SJCRH30 (cell line): ENCODE data around the gene PIM3. TPM values are rescaled to one million over a fixed set of nuclear protein-coding genes. Genes with fewer than 3 reads are reported as not detected.

Experiments used
- DNase-seq, 2 experiments: peaks; one replicate each; pipeline ENCODE4 v3.0.0-alpha.2; 2015 to 2020
- H3K27ac ChIP-seq: fragments of 250-450 bp; sonication (Bioruptor Pico); 2 replicates; pipeline ENCODE4 v1.5.1; 2020; ENCODE audit warnings: mild to moderate bottlenecking, moderate library complexity
- H3K27me3 ChIP-seq: fragments of 250-450 bp; sonication (Bioruptor Pico); 2 replicates; pipeline ENCODE4 v1.5.1; 2020; ENCODE audit warnings: mild to moderate bottlenecking, moderate library complexity
- H3K36me3 ChIP-seq: fragments of 250-450 bp; sonication (Bioruptor Pico); 2 replicates; pipeline ENCODE4 v1.5.1; 2020; ENCODE audit warnings: mild to moderate bottlenecking, moderate library complexity
- H3K4me1 ChIP-seq: fragments of 250-450 bp; sonication (Bioruptor Pico); 2 replicates; pipeline ENCODE4 v1.5.1; 2020; ENCODE audit warnings: mild to moderate bottlenecking, moderate library complexity
- H3K4me3 ChIP-seq: fragments of 250-450 bp; sonication (Bioruptor Pico); 2 replicates; pipeline ENCODE4 v1.5.1; 2020; ENCODE audit warnings: mild to moderate bottlenecking, moderate library complexity
- H3K9me3 ChIP-seq: fragments of 250-450 bp; sonication (Bioruptor Pico); replicated peaks from 2 replicates; pipeline ENCODE4 v1.5.1; 2020; ENCODE audit warnings: mild to moderate bottlenecking, moderate library complexity
- total RNA-seq: library from RNA; depleted of rRNA; stranded (reverse); fragments of >200 nt; shearing (Covaris generic); gene quantifications from 2 replicates; pipeline ENCODE4 v1.2.3, GENCODE V29; 2014

Gene PIM3
- total RNA-seq, 1 experiment from 2014 or later = 51.2 TPM

- Histone ChIP-seq H3K4me1 (no peaks in the 10 kb centered on the region), H3K36me3 (no peaks in the 10 kb centered on the region), H3K4me3 (no peak overlapping the region), H3K27ac (no peak overlapping the region), H3K9me3 (no peaks in the 10 kb centered on the region), H3K27me3 (no peaks in the 10 kb centered on the region)
- no peak for DNase-seq
Observed at GRCh38 chr22:49997932-49998717, 37.6 kb downstream of the PIM3 start.

GRCh38 chr22:49998718-49999062 lies 38.1 kb downstream of the PIM3 start:
- Histone ChIP-seq H3K9me3 (0 out of 2 replicates have a peak, but pooled peaks cover 1% of the 10 kb centered on the region), H3K4me3 (no peak overlapping the region), H3K36me3 (no peaks in the 10 kb centered on the region), H3K27me3 (no peaks in the 10 kb centered on the region), H3K4me1 (no peaks in the 10 kb centered on the region), H3K27ac (no peak overlapping the region)
- DNase-seq = no peak

- Histone ChIP-seq H3K4me3 (no peak overlapping the region), H3K4me1 (no peaks in the 10 kb centered on the region), H3K27ac (no peak overlapping the region), H3K36me3 (no peaks in the 10 kb centered on the region), H3K9me3 (0 out of 2 replicates have a peak, but pooled peaks cover 2% of the 10 kb centered on the region), H3K27me3 (no peaks in the 10 kb centered on the region)
- no peak for DNase-seq
Observed at GRCh38 chr22:49999063-49999945, 38.7 kb downstream of the PIM3 start.

GRCh38 chr22:49999946-50000586 lies 39.5 kb downstream of the PIM3 start:
- 0 out of 2 replicates have a peak, but pooled peaks cover under 1% of the 10 kb centered on the region for H3K27me3 ChIP-seq
- no peaks in the 10 kb centered on the region for H3K4me1 ChIP-seq
- 0 out of 2 replicates have a peak, but pooled peaks cover 2% of the 10 kb centered on the region for H3K9me3 ChIP-seq
- no peaks in the 10 kb centered on the region for H3K36me3 ChIP-seq
- H3K27ac ChIP-seq = no peak overlapping the region
- DNase-seq = no peak
- no peak overlapping the region for H3K4me3 ChIP-seq

- Histone ChIP-seq H3K9me3 (0 out of 2 replicates have a peak, but pooled peaks cover 2% of the 10 kb centered on the region), H3K4me3 (no peak overlapping the region), H3K4me1 (no peaks in the 10 kb centered on the region), H3K27ac (no peak overlapping the region), H3K36me3 (no peaks in the 10 kb centered on the region), H3K27me3 (0 out of 2 replicates have a peak, but pooled peaks cover 4% of the 10 kb centered on the region)
- peak in 1 of 2 experiments; percentile 8 for DNase-seq
Observed at GRCh38 chr22:50000587-50001387, 40.2 kb downstream of the PIM3 start.

GRCh38 chr22:50001388-50002231 lies 41.0 kb downstream of the PIM3 start:
- Histone ChIP-seq H3K27ac (no peak overlapping the region), H3K4me3 (no peak overlapping the region), H3K9me3 (0 out of 2 replicates have a peak, but pooled peaks cover 2% of the 10 kb centered on the region), H3K4me1 (no peaks in the 10 kb centered on the region), H3K36me3 (no peaks in the 10 kb centered on the region), H3K27me3 (0 out of 2 replicates have a peak, but pooled peaks cover 4% of the 10 kb centered on the region)
- peak; percentile 14 to 47 for DNase-seq

GRCh38 chr22:50002791-50003190 lies 42.2 kb downstream of the PIM3 start:
- Histone ChIP-seq H3K27me3 (peaks cover 11% of the 10 kb centered on the region; the same call in 1 of the 2 replicates), H3K27ac (no peak overlapping the region), H3K36me3 (no peaks in the 10 kb centered on the region), H3K4me1 (no peaks in the 10 kb centered on the region), H3K9me3 (0 out of 2 replicates have a peak, but pooled peaks cover 2% of the 10 kb centered on the region), H3K4me3 (no peak overlapping the region)
- no peak for DNase-seq

GRCh38 chr22:50004918-50005317 lies 44.3 kb downstream of the PIM3 start:
- H3K36me3 ChIP-seq = no peaks in the 10 kb centered on the region
- H3K9me3 ChIP-seq = 0 out of 2 replicates have a peak, but pooled peaks cover 2% of the 10 kb centered on the region
- H3K4me3 ChIP-seq = no peak overlapping the region
- no peak for DNase-seq
- H3K4me1 ChIP-seq = no peaks in the 10 kb centered on the region
- peaks cover 21% of the 10 kb centered on the region for H3K27me3 ChIP-seq
- H3K27ac ChIP-seq = no peak overlapping the region

GRCh38 chr22:50007057-50007511 lies 46.5 kb downstream of the PIM3 start:
- Histone ChIP-seq H3K4me3 (no peak overlapping the region), H3K4me1 (no peaks in the 10 kb centered on the region), H3K27me3 (peaks cover 34% of the 10 kb centered on the region), H3K27ac (no peak overlapping the region), H3K9me3 (0 out of 2 replicates have a peak, but pooled peaks cover 2% of the 10 kb centered on the region), H3K36me3 (no peaks in the 10 kb centered on the region)
- DNase-seq = no peak

GRCh38 chr22:50008151-50009040 lies 47.8 kb downstream of the PIM3 start:
- H3K27ac ChIP-seq = no peak overlapping the region
- 0 out of 2 replicates have a peak, but pooled peaks cover 2% of the 10 kb centered on the region for H3K9me3 ChIP-seq
- H3K4me3 ChIP-seq = no peak overlapping the region
- H3K36me3 ChIP-seq = no peaks in the 10 kb centered on the region
- no peaks in the 10 kb centered on the region for H3K4me1 ChIP-seq
- DNase-seq = no peak
- peaks cover 38% of the 10 kb centered on the region for H3K27me3 ChIP-seq

- Histone ChIP-seq H3K9me3 (no peaks in the 10 kb centered on the region; the same call in 1 of the 2 replicates), H3K4me3 (no peak overlapping the region), H3K27ac (no peak overlapping the region), H3K27me3 (peaks cover 39% of the 10 kb centered on the region), H3K4me1 (no peaks in the 10 kb centered on the region), H3K36me3 (no peaks in the 10 kb centered on the region)
- DNase-seq = no peak
Observed at GRCh38 chr22:50009251-50009650, 48.7 kb downstream of the PIM3 start.
